ENCODE data around the gene SAMD13.

SAMD13 gene

DNA sequence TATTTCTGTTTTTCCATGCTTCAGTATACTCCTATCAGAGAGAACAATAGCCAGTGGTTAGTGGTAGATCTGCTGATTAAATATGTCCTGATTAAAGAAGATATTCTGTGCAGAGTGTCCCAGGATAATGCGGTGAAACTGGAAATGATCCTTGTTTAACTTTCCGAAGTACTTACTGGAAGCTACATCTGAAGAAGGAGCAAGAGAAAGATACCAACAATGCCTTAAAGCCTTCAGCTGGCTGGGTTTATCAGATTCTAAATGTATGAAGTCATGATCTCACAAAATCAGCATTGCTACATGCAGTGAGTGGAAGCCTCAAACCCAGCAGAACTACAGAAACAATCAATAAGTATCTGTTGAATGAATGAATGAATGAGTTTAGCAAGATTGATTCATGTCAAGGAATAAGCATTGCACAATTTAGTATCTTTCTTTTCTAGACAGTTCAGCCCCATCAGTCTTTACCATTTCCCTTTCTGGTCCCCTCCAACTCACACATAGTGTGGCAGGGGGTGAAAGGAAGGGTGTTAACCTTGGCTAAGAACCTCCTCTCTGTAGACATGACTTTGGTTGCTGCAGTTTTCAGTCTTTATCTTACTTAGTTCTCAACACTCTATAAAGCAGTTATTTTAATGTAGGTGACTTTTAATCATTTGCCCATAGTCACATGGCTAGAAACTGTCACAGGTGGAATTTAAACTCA is 72.1 kb downstream of the SAMD13 start:
- DNase-seq (ENCODE audit: low read depth in 2 of 2), result no peak

DNA sequence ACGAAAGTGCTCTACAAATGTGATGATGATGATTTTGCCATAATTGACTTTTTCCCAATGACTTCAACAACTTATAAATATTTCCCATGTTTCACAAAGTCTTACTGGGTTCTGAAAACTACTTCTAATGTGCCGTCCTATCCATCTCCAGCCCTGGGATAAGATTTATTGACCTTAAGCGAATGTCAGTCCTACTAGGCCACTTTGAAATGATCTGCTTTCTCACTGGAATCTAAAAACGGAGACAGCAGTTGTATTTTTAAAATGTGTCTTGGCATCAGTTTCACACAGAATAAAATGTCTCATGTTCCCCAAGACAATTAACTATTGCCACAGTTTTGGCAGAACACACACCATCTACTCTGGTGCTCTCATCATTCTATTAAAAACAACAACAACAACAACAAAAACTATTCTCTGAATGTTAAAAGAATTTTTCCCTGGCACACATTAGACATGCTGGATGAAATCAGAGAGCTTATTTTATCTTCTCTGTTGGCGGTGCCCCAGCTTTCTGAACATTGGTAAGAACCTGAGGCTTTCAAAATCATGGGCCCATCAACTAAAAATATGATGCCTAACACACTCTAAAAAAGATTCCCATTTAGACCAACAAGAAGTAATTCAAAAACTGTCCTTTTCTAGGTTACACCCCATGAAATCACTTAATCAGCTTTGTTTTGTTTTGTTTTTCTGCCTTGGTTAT is 73.6 kb downstream of the SAMD13 start:
- DNase-seq (ENCODE audit: low read depth in 2 of 2), result no peak

DNA sequence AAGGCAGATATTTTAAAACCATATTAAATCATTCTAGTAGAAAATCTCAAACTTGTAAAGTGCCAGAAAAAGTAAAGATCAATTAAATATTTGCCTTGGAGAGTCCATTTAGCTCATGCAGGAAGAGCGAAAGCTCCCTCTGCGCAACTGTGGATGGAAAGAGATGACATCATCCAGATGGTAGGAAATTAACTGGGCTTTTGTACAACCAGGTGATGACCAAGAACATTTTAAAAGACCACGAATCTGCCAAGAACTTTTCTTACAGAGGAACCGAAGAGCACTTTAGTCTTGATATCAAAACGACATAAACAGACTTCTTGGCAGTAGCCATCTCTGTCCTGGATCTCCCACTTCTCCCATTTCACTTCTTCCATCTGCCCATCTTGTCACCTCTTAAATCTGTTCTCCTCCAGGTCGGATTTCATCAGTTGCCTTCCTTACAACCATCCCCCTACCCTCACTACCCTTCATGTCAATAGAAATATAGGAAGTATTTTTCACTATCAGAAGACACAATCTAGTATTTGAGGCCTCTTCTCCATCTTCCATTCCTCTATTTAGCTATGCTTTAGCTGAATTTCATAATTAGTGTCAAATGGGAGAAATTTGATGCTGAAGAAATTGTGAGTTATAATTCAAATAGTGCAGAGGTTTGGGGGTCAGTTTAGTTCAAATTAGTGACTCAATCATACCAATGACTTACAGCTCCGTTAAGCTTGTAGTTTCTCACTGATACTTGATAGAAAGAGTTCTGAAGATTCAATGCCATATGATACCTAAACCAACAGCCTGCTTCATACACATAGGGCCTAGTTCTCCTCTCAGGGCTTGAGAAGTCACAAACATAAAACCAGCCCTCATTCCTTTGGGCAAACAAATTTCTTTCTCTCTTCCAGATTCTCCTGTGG is 74.7 kb downstream of the SAMD13 start:
- DNase-seq (ENCODE audit: low read depth in 2 of 2), result no peak

DNA sequence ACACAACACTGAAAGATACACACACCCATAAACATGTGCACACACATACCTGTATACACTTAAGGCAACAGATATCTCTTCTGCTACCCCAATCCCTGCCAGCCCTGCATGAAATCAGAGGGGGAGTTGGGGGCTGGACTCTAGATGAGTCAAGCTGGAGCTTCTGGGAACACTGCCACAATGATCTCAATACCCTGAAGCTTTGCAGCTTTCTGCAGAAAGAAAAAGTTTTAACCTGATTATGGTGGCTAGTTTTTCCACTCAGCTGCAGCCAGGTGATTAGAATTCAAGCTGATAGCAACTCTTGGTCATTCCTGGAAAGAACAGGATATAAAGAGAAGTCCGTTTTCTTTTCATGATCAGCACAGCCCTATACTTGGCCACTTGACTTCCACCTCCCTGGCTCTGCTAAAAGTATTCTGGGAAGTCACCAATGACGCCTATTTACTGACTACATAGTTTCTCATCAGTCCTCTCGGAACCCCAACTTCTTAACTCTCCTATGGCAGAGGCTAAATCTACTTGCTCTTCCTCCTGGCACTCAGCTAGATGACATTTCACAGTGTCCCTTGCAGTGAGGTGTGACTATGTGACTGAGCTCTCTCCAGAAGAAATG is 76.1 kb downstream of the SAMD13 start:
- no peak for DNase-seq (ENCODE audit: low read depth in 2 of 2)

DNA sequence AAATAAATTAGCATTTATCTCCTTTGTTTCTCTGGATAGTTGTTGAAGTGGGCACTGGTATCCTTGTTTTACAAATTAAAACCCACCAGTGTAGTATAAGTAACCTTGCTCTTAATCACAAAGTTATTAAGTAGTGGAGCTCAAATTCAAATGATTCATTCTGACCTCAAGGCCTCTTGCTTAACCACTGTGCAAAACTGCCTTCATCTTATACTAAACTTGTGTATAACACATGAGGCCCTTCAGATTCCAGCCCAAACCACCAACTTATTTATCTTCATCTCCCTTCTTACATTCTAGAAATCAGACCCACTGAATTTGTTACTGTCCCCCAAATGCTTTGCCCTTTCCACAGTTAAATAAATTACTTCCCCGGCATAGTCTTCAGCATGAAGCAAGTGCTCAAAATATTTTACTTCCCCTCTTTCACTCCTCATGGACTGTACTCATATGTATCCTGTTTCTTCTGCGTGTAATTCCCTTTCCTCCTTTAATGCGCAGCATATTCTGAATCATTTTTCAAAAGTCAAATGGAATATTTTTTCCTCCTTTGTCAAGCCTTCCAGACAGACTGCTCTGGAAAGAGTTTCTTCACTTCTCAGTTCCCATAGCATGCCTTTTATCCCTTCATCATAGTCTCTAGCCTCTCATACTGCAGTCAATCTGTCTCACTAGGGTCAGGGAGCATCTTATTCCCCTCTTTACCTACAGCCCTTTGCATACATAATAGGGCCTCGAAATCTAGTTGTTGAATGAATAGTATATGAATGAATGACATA is 77.8 kb downstream of the SAMD13 start:
- DNase-seq (ENCODE audit: low read depth in 2 of 2), result no peak

DNA sequence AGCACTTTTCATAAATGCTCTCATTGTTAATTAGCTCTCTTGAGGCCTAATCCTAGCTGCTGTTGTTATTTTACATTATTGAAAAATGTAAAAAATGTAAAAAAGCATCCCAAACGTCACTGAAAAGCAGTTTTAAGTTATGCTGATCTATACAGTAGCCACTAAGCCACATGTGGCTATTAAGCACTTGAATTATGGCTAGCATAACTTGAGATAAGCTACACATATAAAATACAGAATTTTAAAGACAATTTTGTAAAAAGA is 78.3 kb downstream of the SAMD13 start:
- no peak for DNase-seq (ENCODE audit: low read depth in 2 of 2)

DNA sequence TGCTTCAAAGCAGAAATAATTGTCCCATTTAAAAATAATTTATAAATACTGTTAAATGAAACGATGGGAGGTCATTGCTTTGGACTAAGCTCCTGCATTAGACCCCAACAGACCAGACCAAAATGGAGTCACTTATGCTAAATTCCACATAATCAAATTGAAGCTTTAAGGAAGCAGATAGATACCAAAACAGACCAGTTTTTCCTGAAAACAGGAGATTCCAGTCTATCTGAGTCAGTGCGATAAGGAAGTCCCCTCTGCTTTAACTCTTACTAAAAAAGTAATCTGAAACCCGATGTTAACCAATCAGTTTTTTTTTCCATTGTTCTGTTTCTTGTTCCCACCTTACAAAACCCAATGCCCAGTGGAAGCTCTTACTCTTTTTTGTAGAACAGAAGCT is 80.6 kb downstream of the SAMD13 start:
- DNase-seq (ENCODE audit: low read depth in 2 of 2), result no peak

DNA sequence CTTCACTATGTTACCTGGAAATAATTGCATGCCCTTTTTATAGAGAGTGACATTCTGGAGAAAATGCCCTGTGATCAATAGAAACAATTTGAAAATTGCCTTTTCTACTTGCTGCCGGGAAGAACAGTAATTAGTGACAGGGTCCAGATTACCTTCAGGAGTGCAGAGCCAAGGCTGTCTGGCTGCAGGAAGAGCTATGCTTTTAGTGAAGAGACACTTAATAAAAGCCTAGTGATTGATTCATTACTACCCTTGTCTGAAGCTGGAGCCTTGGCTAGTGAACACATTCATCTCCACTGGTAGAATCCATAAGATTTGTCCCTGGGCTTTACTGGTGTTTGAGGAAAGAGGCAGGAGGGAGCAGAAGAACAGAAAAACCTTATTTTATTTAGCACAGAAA is 83.8 kb downstream of the SAMD13 start:
- no peak for DNase-seq (ENCODE audit: low read depth in 2 of 2)

DNA sequence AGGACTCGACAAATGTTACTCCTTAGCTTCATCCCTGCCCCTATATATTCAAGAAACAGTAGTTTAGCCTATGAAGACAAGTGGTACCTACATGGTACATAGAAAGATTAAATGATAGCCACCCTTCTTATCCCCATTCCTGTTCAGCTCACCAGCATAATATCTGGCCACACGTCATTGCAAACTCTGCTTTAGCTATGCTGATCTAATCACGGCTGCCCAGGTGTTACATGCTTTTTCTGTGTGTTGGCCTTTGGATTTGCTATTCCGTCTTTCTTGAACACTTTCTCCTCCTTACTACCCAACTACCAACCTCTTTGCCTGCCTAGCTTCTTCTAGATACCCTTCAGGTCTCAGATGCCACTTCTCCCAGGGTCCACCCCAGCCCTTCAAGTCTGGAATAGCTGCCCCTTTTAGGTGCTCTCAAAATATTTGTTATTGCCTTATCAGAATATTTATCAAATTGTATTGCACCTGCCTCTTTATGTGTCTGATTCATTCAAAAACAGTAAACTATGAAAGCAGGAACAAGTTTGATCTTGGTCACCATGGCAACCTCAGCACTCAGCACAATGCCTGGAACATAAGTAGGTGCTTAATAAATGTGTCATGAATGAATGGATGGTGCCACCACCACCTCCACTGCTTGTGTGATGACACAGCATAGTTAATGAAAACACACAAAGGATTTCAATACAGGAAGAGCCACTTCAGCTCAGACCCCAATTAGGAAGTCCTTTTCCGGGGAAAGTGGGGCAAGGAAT is 85.4 kb downstream of the SAMD13 start:
- DNase-seq (ENCODE audit: low read depth in 2 of 2), result no peak

DNA sequence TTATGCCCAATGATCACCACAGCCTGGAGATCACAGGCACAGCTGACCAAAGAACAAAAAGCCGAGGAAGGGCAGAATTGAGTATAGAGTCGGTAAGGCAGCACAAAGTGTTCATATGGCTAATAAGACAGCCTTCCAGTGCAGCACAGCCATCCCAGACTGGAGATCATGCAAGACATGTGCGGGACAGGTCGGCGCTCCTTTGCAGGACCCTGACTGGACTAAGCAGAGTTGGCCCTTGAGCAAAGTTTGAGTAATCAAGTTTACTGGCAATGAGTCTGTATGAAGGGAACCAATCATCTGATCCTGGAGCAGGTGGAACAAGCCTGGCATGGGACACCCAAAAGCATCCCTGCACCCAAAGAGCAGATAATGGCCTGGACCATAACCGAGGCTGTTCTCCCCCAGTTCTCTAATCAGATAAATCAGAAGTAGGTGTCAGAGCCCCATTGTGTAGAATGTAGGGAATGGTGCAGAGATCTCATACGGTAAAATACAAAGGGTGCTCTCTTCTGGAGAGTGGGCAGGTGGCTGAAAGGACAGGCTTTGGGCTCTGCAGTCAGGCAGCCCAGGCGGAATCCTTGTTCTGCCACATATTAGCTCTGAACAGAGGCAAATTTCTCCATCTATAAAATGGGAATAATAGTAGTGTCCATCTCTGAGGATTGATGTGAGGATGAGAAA is 86.1 kb downstream of the SAMD13 start:
- DNase-seq (ENCODE audit: low read depth in 2 of 2), result no peak

DNA sequence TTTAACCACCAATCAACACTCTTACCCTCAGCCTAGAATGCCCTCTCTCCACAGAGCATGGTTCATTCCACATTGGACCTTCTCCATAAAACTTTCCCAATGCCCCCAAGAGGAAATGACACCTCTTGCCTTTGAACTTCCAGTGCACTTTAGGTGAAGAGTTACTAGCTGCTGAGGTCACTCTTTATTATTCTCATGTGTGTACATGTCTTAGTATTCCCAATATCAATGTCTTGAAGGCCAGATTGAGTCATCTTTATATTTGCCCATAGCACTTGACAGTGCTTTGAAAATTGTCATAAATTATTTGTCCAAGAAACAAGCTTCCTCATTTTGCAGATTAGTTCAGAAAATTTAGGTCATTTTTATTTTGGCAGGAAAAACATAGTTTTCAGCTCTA is 88.7 kb downstream of the SAMD13 start:
- DNase-seq (ENCODE audit: low read depth in 2 of 2), result no peak

DNA sequence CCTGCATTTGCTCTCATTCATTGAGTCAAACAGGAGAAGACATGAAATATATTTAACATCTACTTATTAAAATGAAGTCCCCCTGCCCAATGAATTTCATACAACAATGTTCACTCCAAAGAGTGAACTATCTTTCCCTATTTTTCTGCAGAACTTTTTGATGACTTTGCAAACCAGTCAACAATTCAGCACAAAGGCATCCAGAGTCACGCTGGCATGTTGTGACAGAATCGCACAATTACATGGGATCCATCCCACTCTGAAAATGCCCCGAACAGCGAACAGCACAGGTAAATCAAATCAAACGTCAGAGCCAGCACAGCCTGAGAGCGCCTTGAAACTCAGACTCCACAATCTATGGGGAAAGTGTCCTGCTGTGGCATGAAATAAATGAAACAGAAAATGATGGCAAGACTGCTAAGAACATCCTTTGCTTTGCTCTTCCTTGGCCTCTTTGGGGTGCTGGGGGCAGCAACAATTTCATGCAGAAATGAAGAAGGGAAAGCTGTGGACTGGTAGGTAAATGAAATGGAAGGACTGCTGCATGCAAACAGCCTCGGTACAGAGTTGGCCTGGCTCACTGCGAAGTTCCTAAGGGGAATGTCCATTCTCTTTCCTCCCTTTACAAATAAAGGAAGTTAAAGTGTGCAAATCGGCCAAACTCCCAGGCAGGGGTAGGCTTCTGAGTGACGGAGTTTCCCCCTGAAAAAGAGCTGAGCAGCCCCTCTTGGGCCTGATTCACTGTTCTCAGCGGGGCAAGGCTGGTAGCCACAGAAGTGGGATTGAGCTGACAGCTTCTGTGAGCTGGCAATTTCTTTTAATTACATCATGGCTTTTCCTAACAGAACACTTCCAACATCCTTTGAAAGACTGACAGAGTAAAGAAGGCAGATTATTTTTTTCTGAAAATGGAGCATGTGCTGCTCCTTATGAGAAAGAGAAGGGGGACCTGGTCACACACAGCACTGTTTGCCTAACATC is 97.0 kb downstream of the SAMD13 start, which contains the start of gene DNASE2B:
Gene DNASE2B (plus strand): TSS at position 310 of the 981 bp plus-strand sequence. CDS start 81 bp downstream, at position 391.
- DNase-seq (ENCODE audit: low read depth in 2 of 2), result no peak
